Ascending aorta (tissue), 2 donors: ENCODE data around the gene ATXN7L1. TPM values are rescaled to one million over a fixed set of nuclear protein-coding genes. Genes with fewer than 3 reads are reported as not detected.

Experiments
- DNase-seq, 2 donors: peaks; one replicate each; pipeline ENCODE4 v3.0.0-alpha.2; 2019; ENCODE audit warnings: low spot score in 2 of 2
- H3K27ac ChIP-seq, 2 donors: fragments of 200-600 bp; sonication (generic); one replicate each; pipeline ENCODE4 v1.5.1; 2016 to 2017; ENCODE audit warnings: mild to moderate bottlenecking in 1 of 2
- H3K27me3 ChIP-seq: fragments of 200-600 bp; sonication (generic); one replicate; pipeline ENCODE4 v1.5.1; 2017
- H3K36me3 ChIP-seq, 2 donors: fragments of 200-600 bp; sonication (generic); one replicate each; pipeline ENCODE4 v1.5.1; 2016
- H3K4me1 ChIP-seq, 2 donors: fragments of 200-600 bp; sonication (generic); one replicate each; pipeline ENCODE4 v1.5.1; 2016 to 2017; ENCODE audit warnings: mild to moderate bottlenecking in 1 of 2
- H3K4me3 ChIP-seq, 2 donors: fragments of 200-600 bp; sonication (generic); one replicate each; pipeline ENCODE4 v1.5.1; 2016 to 2017; ENCODE audit warnings: mild to moderate bottlenecking in 1 of 2
- H3K9me3 ChIP-seq, 2 donors: fragments of 200-600 bp; sonication (generic); one replicate each; pipeline ENCODE4 v1.5.1; 2016
- CTCF ChIP-seq, 3 experiments: fragments of 200-600 bp in 2 of 3; fragments of 450-650 bp in 1 of 3; sonication (generic) in 2 of 3; IDR thresholded peaks; one replicate each; pipeline ENCODE4 v1.5.1; 2016 to 2019; ENCODE audit warnings: antibody characterized with exemption in 3 of 3, mild to moderate bottlenecking in 1 of 3, moderate library complexity in 1 of 3
- intact Hi-C: fragments of 100-400 bp; cut with DNase I; formaldehyde crosslinking; loops from one replicate; pipeline ENCODE4 v1.15.1; 2023
- total RNA-seq: library from RNA; depleted of rRNA; stranded (reverse); fragments of >200 nt; gene quantifications from one replicate; pipeline ENCODE4 v1.1.0, GENCODE V29; 2016

The ATXN7L1 gene
- total RNA-seq, 1 donor from 2014 or later, result 7.5 TPM

GRCh38 chr7:105581066-105581811, 295.2 kb downstream of the ATXN7L1 start, which contains the start of gene EFCAB10:
EFCAB10 (minus strand) TSS chr7:105581493; CDS start chr7:105581463, 30 bp downstream.
- no peaks in the 10 kb centered on the region for H3K27me3 ChIP-seq
- DNase-seq, result no peak
- H3K9me3 ChIP-seq, result no peaks in the 10 kb centered on the region
- no peak for TF ChIP-seq CTCF (IDR thresholded peaks at IDR 0.05)
- H3K27ac ChIP-seq, result no peak within 1 kb of the TSS
- intact Hi-C loops, result no loop called here
- no peaks in the 10 kb centered on the region for H3K36me3 ChIP-seq
- no peaks in the 10 kb centered on the region for H3K4me1 ChIP-seq
- H3K4me3 ChIP-seq, result peak within 1 kb of the TSS; percentile 35 to 36

GRCh38 chr7:105580022-105580740, 296.2 kb downstream of the ATXN7L1 start:
- H3K4me3 ChIP-seq, result no peak overlapping the region
- no peaks in the 10 kb centered on the region for H3K9me3 ChIP-seq
- no peaks in the 10 kb centered on the region for H3K4me1 ChIP-seq
- no peaks in the 10 kb centered on the region for H3K27me3 ChIP-seq
- H3K27ac ChIP-seq, result no peak overlapping the region
- no peak for TF ChIP-seq CTCF (IDR thresholded peaks at IDR 0.05)
- intact Hi-C loops, result no loop called here
- H3K36me3 ChIP-seq, result no peaks in the 10 kb centered on the region
- no peak for DNase-seq

GRCh38 chr7:105578496-105578895, 297.9 kb downstream of the ATXN7L1 start:
- intact Hi-C loops, result no loop called here
- TF ChIP-seq CTCF (IDR thresholded peaks at IDR 0.05), result no peak

GRCh38 chr7:105577251-105577650, 299.1 kb downstream of the ATXN7L1 start:
- intact Hi-C loops, result no loop called here
- no peaks in the 10 kb centered on the region for H3K27me3 ChIP-seq
- no peak for DNase-seq

More at GRCh38 chr7:105578496-105578895, 297.9 kb downstream of the ATXN7L1 start:
- Histone ChIP-seq H3K27me3 (no peaks in the 10 kb centered on the region), H3K36me3 (no peaks in the 10 kb centered on the region), H3K27ac (no peak overlapping the region), H3K4me1 (no peaks in the 10 kb centered on the region), H3K4me3 (no peak overlapping the region), H3K9me3 (no peaks in the 10 kb centered on the region)
- no peak for DNase-seq

GRCh38 chr7:105571891-105572290, 304.5 kb downstream of the ATXN7L1 start:
- Histone ChIP-seq H3K36me3 (peaks cover 9 to 14% of the 10 kb centered on the region in 2 donors), H3K27ac (no peak overlapping the region), H3K9me3 (no peaks in the 10 kb centered on the region), H3K4me1 (no peaks in the 10 kb centered on the region), H3K27me3 (no peaks in the 10 kb centered on the region), H3K4me3 (no peak overlapping the region)
- intact Hi-C loops, result no loop called here
- no peak for TF ChIP-seq CTCF (IDR thresholded peaks at IDR 0.05)
- DNase-seq, result no peak

More at GRCh38 chr7:105577251-105577650, 299.1 kb downstream of the ATXN7L1 start:
- Histone ChIP-seq H3K27ac (no peak overlapping the region), H3K4me3 (no peak overlapping the region), H3K36me3 (no peaks in the 10 kb centered on the region), H3K9me3 (no peaks in the 10 kb centered on the region), H3K4me1 (no peaks in the 10 kb centered on the region)
- no peak for TF ChIP-seq CTCF (IDR thresholded peaks at IDR 0.05)
